HG03378 (cell line): ENCODE results near the gene FXYD4.
"Not testable (repeated sequence)": the region's sequence is repeated elsewhere in the genome, so short reads cannot be mapped to it uniquely, and the experiment has no call there.

Source experiments
- ATAC-seq: cut with Tn5 transposase; IDR thresholded peaks from one replicate; pipeline ENCODE4 v1.9.1; 2021; ENCODE audit warnings: mild to moderate bottlenecking, moderate library complexity; ENCODE audit not compliant: unreplicated experiment

FXYD4 gene

DNA sequence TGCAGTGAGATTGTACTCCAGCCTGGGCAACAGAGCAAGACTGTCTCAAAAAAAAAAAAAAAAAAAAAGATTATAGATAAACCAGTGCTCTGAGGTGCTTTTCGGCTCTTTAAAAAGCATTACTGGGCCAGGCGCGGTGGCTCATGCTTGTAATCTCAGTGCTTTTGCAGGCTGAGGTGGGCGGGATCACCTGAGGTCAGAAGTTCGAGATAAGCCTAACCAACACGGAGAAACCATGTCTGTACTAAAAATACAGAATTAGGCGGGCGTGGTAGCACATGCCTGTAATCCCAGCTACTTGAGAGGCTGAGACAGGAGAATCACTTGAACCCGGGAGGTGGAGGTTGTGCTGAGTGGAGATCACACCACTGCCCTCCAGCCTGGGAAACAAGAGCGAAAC is 44.1 kb downstream of the FXYD4 start:
- ATAC-seq, result no peak

DNA sequence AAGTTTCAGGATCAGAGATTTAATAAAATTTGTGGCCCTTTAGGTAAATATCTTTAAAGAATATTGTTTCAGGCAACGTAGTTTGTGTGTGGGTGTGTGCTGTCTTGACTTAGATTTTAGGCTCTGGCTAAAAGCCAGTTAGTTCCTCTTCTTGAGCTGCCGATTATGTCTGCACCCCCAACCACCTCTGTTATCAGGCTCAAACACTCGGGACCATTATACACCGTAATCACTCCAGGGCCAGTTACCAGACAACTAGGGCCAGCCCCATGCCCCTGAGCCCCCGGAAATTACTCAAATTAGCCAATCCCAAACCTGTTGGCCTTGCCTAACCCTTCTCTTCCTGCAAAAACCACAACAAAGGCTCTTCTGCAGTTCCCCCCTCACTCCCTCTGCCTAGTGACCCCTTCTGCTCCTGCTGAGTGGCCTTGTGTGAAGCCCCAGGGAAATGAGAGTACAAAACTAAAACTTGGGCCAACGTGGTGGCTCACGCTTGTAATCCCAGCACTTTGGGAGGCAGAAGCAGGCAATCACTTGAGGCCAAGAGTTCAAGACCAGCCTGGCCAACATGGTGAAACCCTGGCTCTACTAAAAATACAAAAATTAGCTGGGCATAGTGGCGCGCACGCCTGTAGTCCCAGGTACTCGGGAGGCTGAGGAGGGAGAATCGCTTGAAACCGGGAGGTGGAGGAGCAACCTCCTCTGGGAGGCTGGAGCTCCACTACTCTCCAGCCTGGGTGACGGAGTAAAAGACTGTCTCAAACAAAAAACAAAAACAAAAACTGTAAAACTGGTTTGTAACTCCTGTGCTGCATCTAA is 46.7 kb downstream of the FXYD4 start:
- no peak for ATAC-seq

DNA sequence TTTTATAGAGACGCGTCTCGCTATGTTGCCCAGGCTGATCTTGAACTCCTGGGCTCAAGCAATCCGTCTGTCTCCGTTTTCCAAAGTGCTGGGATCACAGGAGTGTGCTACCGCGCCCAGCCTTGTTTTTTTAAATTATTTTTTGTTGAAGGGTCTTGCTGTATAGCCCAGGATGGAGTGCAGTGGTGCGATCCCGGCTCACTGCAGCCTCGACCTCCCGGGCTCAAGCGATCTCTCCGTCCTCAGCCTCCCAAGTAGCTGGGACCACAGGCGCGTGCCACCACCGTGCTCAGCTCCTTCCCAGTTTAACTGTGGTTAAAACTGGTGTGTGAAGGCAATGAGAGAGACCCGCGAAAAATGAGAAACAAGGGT is 48.5 kb downstream of the FXYD4 start:
- peak; percentile 12 for ATAC-seq

DNA sequence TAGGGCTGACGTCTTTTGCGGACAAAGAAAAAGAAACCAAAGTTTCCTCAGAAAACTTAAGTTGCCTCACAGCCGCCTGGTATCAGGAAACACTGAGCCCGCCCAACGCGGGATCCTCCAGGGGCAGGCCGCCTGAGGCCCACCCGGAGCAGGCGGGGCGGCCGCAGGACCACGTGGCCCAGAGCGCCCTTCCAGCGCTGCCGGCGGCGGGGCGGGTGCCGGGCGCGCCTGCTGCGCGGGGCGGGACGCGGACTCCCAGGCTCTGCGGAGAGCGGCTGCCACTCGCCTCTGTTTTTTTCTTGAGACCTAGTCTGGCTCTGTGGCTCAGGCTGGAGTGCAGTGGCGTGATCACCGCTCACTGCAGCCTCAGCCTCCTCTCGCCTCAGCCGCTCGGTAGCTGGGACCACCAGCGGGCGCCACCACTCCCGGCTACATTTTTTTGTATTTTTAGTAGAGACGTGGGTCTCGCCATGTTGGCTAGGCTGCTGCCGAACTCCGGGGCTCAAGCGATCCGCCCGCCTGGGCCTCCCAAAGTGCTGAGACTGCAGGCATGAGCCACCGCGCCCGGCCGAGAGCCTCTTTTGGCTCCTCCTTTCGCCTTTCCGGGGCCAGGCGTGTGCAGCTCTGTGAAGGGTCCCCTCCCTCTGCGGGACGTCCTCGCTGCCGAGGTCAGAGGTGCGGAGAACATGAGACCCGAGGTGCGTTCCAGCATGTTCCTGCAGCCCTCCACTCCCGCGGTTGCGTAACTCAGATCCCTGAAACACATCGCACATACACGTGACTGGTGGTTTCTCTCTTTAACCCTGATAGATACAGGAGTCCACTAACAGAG is 49.1 kb downstream of the FXYD4 start:
- ATAC-seq, result peak; percentile 66

DNA sequence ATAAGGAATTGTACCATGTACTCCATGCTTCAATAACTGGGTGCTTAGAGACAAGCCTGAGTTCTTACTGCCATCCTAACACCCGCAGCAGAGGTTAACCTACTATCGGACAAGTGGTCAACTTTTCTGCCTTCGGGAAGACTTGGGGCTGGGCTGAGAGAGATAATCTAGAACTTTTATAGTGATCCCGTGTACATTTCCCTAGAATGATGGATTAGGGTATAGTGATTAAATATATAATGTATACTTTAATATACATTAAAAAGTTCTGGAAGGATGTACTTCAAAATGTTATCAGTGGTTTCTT is 49.7 kb downstream of the FXYD4 start:
- ATAC-seq, result no peak

DNA sequence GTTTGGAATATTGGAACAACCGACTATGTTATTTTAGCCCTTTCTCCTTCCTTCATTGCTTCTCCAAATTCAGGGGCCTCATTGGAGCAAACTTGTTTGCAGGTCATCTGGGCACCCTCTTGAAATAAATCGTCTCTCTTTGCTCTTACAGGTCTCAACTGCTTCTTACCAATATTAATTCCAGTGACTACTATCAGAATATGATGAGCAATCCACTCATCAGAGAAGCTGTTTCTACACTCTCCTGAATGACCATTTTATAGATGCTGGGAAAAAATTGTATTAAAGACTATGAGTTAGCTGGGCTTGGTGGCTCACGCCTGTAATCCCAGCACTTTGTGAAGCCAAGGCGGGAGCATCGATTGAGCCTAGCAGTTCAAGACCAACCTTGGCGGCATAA is 50.1 kb downstream of the FXYD4 start:
- no peak for ATAC-seq

DNA sequence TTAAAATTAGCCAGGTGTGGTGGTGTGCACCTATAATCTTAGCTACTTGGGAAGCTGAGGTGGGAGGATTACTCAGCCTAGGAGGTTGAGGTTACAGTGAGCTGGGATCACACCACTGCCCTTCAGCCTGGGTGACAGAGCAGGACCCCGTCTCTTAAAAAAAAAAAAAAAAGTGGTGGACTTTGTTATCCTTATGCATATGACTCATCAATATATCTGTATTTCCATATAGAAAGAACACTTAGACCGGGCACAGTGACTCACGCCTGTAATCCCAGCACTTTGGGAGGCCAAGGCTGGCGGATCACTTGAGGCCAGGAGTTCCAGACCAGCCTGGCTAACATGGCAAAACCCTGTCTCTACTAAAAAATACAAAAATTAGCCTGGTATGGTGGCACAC is 50.5 kb downstream of the FXYD4 start:
- ATAC-seq, result not testable (repeated sequence)

DNA sequence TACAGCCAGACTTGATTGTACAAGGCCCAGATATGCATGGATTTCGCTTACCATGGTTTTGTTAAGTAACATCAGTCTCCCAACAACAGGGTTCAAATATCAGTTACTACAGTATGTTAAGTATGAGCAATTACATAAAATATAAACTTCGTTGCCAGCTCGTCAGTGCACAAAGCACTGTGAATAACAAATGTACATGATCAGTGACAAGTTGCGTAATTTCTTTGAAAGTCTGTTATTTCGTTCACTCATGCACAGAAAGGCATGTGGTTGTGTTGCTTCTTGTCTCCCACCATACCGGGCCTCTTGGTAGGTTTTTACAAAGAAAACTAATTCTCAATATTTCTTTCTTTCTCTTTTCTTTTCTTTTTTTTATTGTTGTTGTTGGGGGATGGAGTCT is 53.0 kb downstream of the FXYD4 start:
- ATAC-seq, result no peak
